MCF 10A (cell line): ENCODE data around the gene PAX2. TPM values are rescaled to one million over a fixed set of nuclear protein-coding genes. Genes with fewer than 3 reads are reported as not detected.

Source experiments
- BruUV-seq: library from RNA; stranded (reverse); fragments of 400-500 nt; replicated peaks from 2 replicates; lab custom pipeline; 2021; lab: Mats Ljungman, UMichigan
- CTCF ChIA-PET: fragments of 300-600 bp; sonication (Branson Sonifier 250); formaldehyde crosslinking; extraction: SDS; loops from one replicate; lab custom pipeline; 2021; ENCODE audit warnings: antibody characterized with exemption, inconsistent platforms; lab: Yijun Ruan, JAX
- POLR2A ChIA-PET: fragments of 300-600, 350-650 bp; sonication (Branson Sonifier 250); formaldehyde crosslinking; extraction: SDS; loops from one replicate; lab custom pipeline; 2020; ENCODE audit warnings: antibody characterized with exemption, inconsistent platforms; lab: Yijun Ruan, JAX
- DNase-seq: peaks from one replicate; pipeline ENCODE4 v3.0.0-alpha.2; 2018; ENCODE audit not compliant: unreplicated experiment
- H3K27ac Mint-ChIP-seq: one replicate; pipeline ENCODE4 v1.8.0; 2022; ENCODE audit warnings: mild to moderate bottlenecking, low read depth, mixed read lengths; ENCODE audit not compliant: unreplicated experiment
- H3K27me3 Mint-ChIP-seq: one replicate; pipeline ENCODE4 v1.8.0; 2022; ENCODE audit warnings: mixed read lengths; ENCODE audit not compliant: insufficient read depth, unreplicated experiment
- H3K36me3 Mint-ChIP-seq: one replicate; pipeline ENCODE4 v1.8.0; 2022; ENCODE audit warnings: mild to moderate bottlenecking, moderate library complexity, mixed read lengths; ENCODE audit not compliant: insufficient read depth, unreplicated experiment
- H3K4me1 Mint-ChIP-seq: one replicate; pipeline ENCODE4 v1.8.0; 2022; ENCODE audit warnings: mixed read lengths; ENCODE audit not compliant: insufficient read depth, unreplicated experiment
- H3K4me3 Mint-ChIP-seq: one replicate; pipeline ENCODE4 v1.8.0; 2022; ENCODE audit warnings: mild to moderate bottlenecking, moderate library complexity, mixed read lengths; ENCODE audit not compliant: unreplicated experiment
- H3K9me3 Mint-ChIP-seq: one replicate; pipeline ENCODE4 v1.8.0; 2022; ENCODE audit warnings: mixed read lengths; ENCODE audit not compliant: unreplicated experiment
- CTCF ChIP-seq: fragments of 200-600 bp; IDR thresholded peaks from one replicate; pipeline ENCODE4 v1.8.0; 2022; ENCODE audit warnings: antibody characterized with exemption, mild to moderate bottlenecking; ENCODE audit not compliant: unreplicated experiment
- intact Hi-C: fragments of 100-400 bp; cut with micrococcal nuclease; formaldehyde crosslinking; loops from 2 replicates; pipeline ENCODE4 v1.14.1; 2022
- total RNA-seq: library from RNA; stranded (reverse); gene quantifications from 2 replicates; pipeline ENCODE4 v1.2.3, GENCODE V29; 2022

PAX2 gene
- total RNA-seq, 1 experiment from 2014 or later: not detected

- Mint-ChIP-seq H3K27ac (no peak overlapping the region), H3K4me1 (peaks cover 7% of the 10 kb centered on the region), H3K4me3 (peak overlapping the region; percentile 28), H3K27me3 (peaks cover 94% of the 10 kb centered on the region), H3K36me3 (peaks cover 5% of the 10 kb centered on the region), H3K9me3 (no peaks in the 10 kb centered on the region)
- no peak for TF ChIP-seq CTCF
- no peak for DNase-seq
- BruUV-seq: no TSS peak
- intact Hi-C loops: loop anchor here (10.0 kb wide), 1 partner anchor 71 kb away; no protein-coding TSS in a partner anchor
- ChIA-PET CTCF (no interaction called here), POLR2A (no interaction called here)
Measured at GRCh38 chr10:100745882-100746783, 751 bp downstream of the PAX2 start.

GRCh38 chr10:100746784-100747455, 1.5 kb downstream of the PAX2 start:
- no peak for DNase-seq
- intact Hi-C loops: loop anchor here (10.0 kb wide), 1 partner anchor 72 kb away; no protein-coding TSS in a partner anchor
- no peaks in the 10 kb centered on the region for H3K9me3 Mint-ChIP-seq
- peaks cover 5% of the 10 kb centered on the region for H3K36me3 Mint-ChIP-seq
- TF ChIP-seq CTCF: no peak
- ChIA-PET CTCF (interaction anchor here (0.6 to 0.7 kb wide), 2 partner anchors 314 to 587 kb away, joined by 3 read pairs; no protein-coding TSS in a partner anchor), POLR2A (no interaction called here)
- no peak overlapping the region for H3K4me3 Mint-ChIP-seq
- H3K27me3 Mint-ChIP-seq: peaks cover 94% of the 10 kb centered on the region
- no peak overlapping the region for H3K27ac Mint-ChIP-seq
- BruUV-seq: no TSS peak
- H3K4me1 Mint-ChIP-seq: peaks cover 7% of the 10 kb centered on the region

GRCh38 chr10:100747456-100748230, 2.3 kb downstream of the PAX2 start:
- no peak for TF ChIP-seq CTCF
- ChIA-PET POLR2A (interaction anchor here (0.7 kb wide), 1 partner anchor 39 kb away, joined by 3 read pairs; no protein-coding TSS in a partner anchor), CTCF (interaction anchor here (0.6 to 0.7 kb wide), 2 partner anchors 315 to 587 kb away, joined by 3 read pairs; no protein-coding TSS in a partner anchor)
- no peak overlapping the region for H3K4me3 Mint-ChIP-seq
- H3K4me1 Mint-ChIP-seq: peaks cover 7% of the 10 kb centered on the region
- intact Hi-C loops: loop anchor here (10.0 kb wide), 1 partner anchor 73 kb away; no protein-coding TSS in a partner anchor
- DNase-seq: no peak
- H3K36me3 Mint-ChIP-seq: peaks cover 5% of the 10 kb centered on the region
- BruUV-seq: no TSS peak
- peaks cover 94% of the 10 kb centered on the region for H3K27me3 Mint-ChIP-seq
- no peak overlapping the region for H3K27ac Mint-ChIP-seq
- no peaks in the 10 kb centered on the region for H3K9me3 Mint-ChIP-seq
